Body of pancreas (tissue), 4 donors: ENCODE measurements around the gene USP6NL.

ENCODE experiments used
- POLR2A ChIP-seq, 3 donors: fragments of 450-650 bp; IDR thresholded peaks; one replicate each; pipeline ENCODE4 v1.6.1; 2016; ENCODE audit warnings: antibody characterized with exemption in 3 of 3, mild to moderate bottlenecking in 2 of 3
- TF ChIP-seq, protein P1 (sequence below), 7 experiments: fragments of 450-650 bp in 4 of 7; fragments of 200-600 bp in 3 of 7; sonication (generic) in 3 of 7; IDR thresholded peaks; one replicate each; pipeline ENCODE4 v1.5.1; 2016 to 2019; ENCODE audit warnings: antibody characterized with exemption in 7 of 7

DNA sequence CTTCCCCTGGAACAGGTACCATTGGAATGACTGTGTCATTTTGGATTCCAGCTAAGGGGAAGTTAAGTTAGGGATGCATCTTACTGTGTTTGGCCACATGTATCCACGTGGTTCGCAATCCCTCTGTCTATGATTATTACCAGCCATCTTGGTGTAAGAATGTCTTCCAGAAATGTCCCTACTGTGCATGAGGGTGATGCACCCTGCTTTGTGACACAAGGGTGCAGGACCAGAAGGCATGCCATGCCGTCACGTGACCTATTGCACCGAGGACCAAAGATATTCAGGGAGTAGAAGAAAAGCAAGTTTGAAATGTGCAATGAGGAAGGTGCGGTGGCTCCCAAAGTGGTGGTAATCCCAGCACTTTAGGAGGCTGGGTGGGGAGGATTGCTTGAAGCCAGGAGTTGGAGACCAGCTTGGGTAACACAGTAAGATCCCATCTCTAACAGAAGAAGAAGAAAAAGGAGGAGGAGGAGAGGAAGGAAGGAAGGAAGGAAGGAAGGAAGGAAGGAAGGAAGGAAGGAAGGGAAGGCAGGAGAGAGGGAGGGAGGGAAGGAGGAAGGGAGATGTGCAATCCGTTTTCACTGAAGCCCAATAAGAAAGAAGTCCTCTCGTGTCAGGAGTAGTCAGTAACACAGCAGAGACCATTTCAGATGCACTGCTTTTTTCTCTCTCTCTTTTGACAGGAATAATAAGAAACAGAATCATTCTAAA, 42.5 kb upstream of the USP6NL start:
- TF ChIP-seq, protein P1, sequence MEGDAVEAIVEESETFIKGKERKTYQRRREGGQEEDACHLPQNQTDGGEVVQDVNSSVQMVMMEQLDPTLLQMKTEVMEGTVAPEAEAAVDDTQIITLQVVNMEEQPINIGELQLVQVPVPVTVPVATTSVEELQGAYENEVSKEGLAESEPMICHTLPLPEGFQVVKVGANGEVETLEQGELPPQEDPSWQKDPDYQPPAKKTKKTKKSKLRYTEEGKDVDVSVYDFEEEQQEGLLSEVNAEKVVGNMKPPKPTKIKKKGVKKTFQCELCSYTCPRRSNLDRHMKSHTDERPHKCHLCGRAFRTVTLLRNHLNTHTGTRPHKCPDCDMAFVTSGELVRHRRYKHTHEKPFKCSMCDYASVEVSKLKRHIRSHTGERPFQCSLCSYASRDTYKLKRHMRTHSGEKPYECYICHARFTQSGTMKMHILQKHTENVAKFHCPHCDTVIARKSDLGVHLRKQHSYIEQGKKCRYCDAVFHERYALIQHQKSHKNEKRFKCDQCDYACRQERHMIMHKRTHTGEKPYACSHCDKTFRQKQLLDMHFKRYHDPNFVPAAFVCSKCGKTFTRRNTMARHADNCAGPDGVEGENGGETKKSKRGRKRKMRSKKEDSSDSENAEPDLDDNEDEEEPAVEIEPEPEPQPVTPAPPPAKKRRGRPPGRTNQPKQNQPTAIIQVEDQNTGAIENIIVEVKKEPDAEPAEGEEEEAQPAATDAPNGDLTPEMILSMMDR (IDR thresholded peaks at IDR 0.05): no peak
- TF ChIP-seq POLR2A (IDR thresholded peaks at IDR 0.05): no peak
